Thyroid gland (tissue), 4 donors: ENCODE results near the gene CYTH1. TPM values are rescaled to one million over a fixed set of nuclear protein-coding genes. Genes with fewer than 3 reads are reported as not detected.

ENCODE experiments used
- DNase-seq, 2 donors: peaks; one replicate each; pipeline ENCODE4 v3.0.0-alpha.2; 2019
- H3K27ac ChIP-seq, 3 donors: fragments of 200-600 bp; sonication (generic); 1 replicate in 2 of 3; 2 replicates in 1 of 3; pipeline ENCODE4 v1.5.1; 2016 to 2019; ENCODE audit warnings: mild to moderate bottlenecking in 1 of 3, moderate library complexity in 1 of 3
- H3K27me3 ChIP-seq: fragments of 200-600 bp; sonication (generic); one replicate; pipeline ENCODE4 v1.5.1; 2019
- H3K36me3 ChIP-seq, 2 donors: fragments of 200-600 bp; sonication (generic); one replicate each; pipeline ENCODE4 v1.5.1; 2016 to 2019
- H3K4me1 ChIP-seq, 2 donors: fragments of 200-600 bp; sonication (generic); one replicate each; pipeline ENCODE4 v1.5.1; 2017 to 2019
- H3K4me3 ChIP-seq, 3 donors: fragments of 200-600 bp; sonication (generic); replicated peaks in 1 of 3; 1 replicate in 2 of 3; 2 replicates in 1 of 3; pipeline ENCODE4 v1.5.1; 2016; ENCODE audit warnings: mild to moderate bottlenecking in 1 of 3
- H3K9me3 ChIP-seq: fragments of 200-600 bp; sonication (generic); one replicate; pipeline ENCODE4 v1.5.1; 2017
- POLR2A ChIP-seq, 2 donors: fragments of 450-650 bp; IDR thresholded peaks; one replicate each; pipeline ENCODE4 v1.6.1; 2017; ENCODE audit warnings: antibody characterized with exemption in 2 of 2, mild to moderate bottlenecking in 2 of 2, moderate library complexity in 1 of 2
- WGBS, 2 donors: methylation state at CpG; one replicate each; pipeline ENCODE4 v1.1.5; 2017; 5-methylcytosine and 5-hydroxymethylcytosine counted together
- intact Hi-C: fragments of 100-400 bp; cut with DNase I; formaldehyde crosslinking; loops from one replicate; pipeline ENCODE4 v1.15.1; 2023
- total RNA-seq, 4 donors: library from RNA; depleted of rRNA; stranded (reverse); fragments of >200 nt; gene quantifications; one replicate each; pipeline ENCODE4 v1.2.3, GENCODE V29; 2016
- TF ChIP-seq, protein P1 (sequence below), 6 experiments: fragments of 200-600 bp in 3 of 6; fragments of 450-650 bp in 3 of 6; sonication (generic) in 3 of 6; IDR thresholded peaks; one replicate each; pipeline ENCODE4 v1.5.1; 2016 to 2019; ENCODE audit warnings: antibody characterized with exemption in 6 of 6, mild to moderate bottlenecking in 2 of 6, inconsistent platforms in 1 of 6, moderate library complexity in 1 of 6

CYTH1 gene
- total RNA-seq, 4 donors from 2014 or later = 69.0 to 94.5 (median 75.7) TPM

- 76 to 77% methylated on average over 8 of the region's 8 CpGs for WGBS, 2 donors
Observed at GRCh38 chr17:78764871-78765270, 17.2 kb downstream of the CYTH1 start.

DNA sequence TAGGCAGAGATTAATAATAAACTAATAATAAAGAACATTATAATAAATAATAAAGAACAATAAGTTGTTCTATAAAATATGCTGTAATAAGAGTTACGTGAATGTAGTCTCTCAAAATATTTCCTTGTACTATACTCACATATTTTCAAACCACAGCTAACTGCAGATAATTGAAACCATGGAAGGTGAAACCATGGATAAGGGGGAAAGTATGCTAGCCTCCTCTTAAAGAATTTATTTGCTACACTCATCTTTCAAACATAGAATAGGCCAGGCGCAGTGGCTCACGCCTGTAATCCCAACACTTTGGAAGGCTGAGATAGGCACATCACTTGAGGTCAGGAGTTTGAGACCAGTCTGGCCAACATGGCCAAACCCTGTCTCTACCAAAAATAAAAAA lies 18.5 kb downstream of the CYTH1 start:
- intact Hi-C loops = no loop called here
- no peaks in the 10 kb centered on the region for H3K9me3 ChIP-seq
- H3K36me3 ChIP-seq = no peaks in the 10 kb centered on the region
- H3K4me1 ChIP-seq = peaks cover 26 to 60% of the 10 kb centered on the region in 2 donors
- no peaks in the 10 kb centered on the region for H3K27me3 ChIP-seq
- WGBS, 2 donors = 95 to 97% methylated on average over 3 of the region's 3 CpGs
- H3K4me3 ChIP-seq = no peak overlapping the region
- no peak for DNase-seq
- no peak overlapping the region for H3K27ac ChIP-seq
- TF ChIP-seq, protein P1, sequence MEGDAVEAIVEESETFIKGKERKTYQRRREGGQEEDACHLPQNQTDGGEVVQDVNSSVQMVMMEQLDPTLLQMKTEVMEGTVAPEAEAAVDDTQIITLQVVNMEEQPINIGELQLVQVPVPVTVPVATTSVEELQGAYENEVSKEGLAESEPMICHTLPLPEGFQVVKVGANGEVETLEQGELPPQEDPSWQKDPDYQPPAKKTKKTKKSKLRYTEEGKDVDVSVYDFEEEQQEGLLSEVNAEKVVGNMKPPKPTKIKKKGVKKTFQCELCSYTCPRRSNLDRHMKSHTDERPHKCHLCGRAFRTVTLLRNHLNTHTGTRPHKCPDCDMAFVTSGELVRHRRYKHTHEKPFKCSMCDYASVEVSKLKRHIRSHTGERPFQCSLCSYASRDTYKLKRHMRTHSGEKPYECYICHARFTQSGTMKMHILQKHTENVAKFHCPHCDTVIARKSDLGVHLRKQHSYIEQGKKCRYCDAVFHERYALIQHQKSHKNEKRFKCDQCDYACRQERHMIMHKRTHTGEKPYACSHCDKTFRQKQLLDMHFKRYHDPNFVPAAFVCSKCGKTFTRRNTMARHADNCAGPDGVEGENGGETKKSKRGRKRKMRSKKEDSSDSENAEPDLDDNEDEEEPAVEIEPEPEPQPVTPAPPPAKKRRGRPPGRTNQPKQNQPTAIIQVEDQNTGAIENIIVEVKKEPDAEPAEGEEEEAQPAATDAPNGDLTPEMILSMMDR (IDR thresholded peaks at IDR 0.05) = no peak
- no peak for TF ChIP-seq POLR2A (IDR thresholded peaks at IDR 0.05)

More at GRCh38 chr17:78764871-78765270, 17.2 kb downstream of the CYTH1 start:
- Histone ChIP-seq H3K9me3 (no peaks in the 10 kb centered on the region), H3K36me3 (no peaks in the 10 kb centered on the region), H3K27me3 (no peaks in the 10 kb centered on the region), H3K4me3 (no peak overlapping the region), H3K4me1 (peaks cover 21 to 59% of the 10 kb centered on the region in 2 donors), H3K27ac (peak overlapping the region in 2 of 3 donors; percentile 10 to 31)
- TF ChIP-seq POLR2A (IDR thresholded peaks at IDR 0.05) = no peak
- TF ChIP-seq, protein P1 (IDR thresholded peaks at IDR 0.05) = no peak
- no peak for DNase-seq
- intact Hi-C loops = no loop called here

- no peak overlapping the region for H3K27ac ChIP-seq
- H3K4me3 ChIP-seq = no peak overlapping the region
- H3K27me3 ChIP-seq = no peaks in the 10 kb centered on the region
- no peak for DNase-seq
- TF ChIP-seq, protein P1 (IDR thresholded peaks at IDR 0.05) = no peak
- no peak for TF ChIP-seq POLR2A (IDR thresholded peaks at IDR 0.05)
- no peaks in the 10 kb centered on the region for H3K36me3 ChIP-seq
- intact Hi-C loops = no loop called here
- WGBS, 2 donors = 66 to 69% methylated on average over 5 of the region's 5 CpGs
- peaks cover 36 to 67% of the 10 kb centered on the region in 2 donors for H3K4me1 ChIP-seq
- no peaks in the 10 kb centered on the region for H3K9me3 ChIP-seq
Observed at GRCh38 chr17:78761789-78762406, 20.2 kb downstream of the CYTH1 start.

DNA sequence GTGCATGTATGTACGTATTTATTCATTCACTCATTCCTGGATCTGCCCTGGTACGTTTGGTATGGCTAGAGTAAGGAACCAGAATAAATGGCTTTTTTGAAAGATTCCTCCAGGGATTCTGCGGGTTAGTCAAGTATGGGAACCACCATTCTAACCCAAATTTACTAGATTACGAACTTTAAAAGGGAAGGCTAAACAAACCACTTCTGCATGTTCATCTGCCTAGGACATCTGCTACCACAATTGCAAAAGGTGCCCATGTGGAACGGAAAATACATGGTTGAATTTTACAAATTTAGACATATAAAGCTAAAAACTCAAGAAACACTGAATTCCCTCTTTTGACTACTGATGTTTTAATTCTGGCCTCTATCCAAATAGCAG lies 22.1 kb downstream of the CYTH1 start:
- Histone ChIP-seq H3K9me3 (no peaks in the 10 kb centered on the region), H3K36me3 (no peaks in the 10 kb centered on the region), H3K4me1 (peaks cover 25 to 51% of the 10 kb centered on the region in 2 donors), H3K27ac (no peak overlapping the region), H3K27me3 (no peaks in the 10 kb centered on the region), H3K4me3 (no peak overlapping the region)
- DNase-seq = no peak
- intact Hi-C loops = no loop called here
- TF ChIP-seq, protein P1 (IDR thresholded peaks at IDR 0.05) = no peak
- TF ChIP-seq POLR2A (IDR thresholded peaks at IDR 0.05) = no peak
- WGBS, 2 donors = 93 to 95% methylated on average over 5 of the region's 5 CpGs

DNA sequence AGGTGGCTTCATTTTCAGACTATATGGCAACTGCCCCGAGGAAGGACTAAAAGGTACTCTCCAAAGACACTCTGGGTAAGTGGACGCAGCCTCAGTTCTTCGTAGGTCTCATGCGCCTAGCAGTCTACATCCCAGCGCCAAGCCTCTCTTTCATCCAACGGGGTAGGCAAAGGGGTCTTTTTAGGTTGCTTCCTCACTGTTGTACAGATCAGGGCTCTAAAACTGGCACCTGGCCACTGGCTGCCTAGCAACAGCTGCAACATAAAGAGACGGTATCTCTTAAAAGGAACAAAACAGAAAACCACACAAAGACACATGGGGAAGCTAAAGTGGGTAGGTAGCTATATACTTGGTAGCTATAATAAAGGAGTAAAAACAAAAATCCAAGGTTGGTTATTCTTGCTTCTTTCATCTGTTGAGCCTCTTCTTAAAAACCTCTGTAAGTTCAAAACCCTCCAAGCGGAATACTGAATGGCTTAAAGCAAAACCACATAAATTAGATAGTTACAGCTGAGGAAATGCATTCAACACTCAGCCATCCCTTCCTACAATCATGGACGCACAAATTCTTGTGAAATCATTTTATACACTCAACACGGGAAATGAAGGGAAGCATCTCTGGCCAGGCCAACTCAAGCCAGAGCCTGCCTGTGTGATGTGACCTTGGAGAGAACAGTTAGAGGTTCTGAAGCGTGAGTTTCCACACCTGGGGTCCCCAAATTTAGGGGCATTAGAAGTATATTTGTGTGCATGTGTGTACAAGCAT lies 22.7 kb downstream of the CYTH1 start:
- H3K36me3 ChIP-seq = no peaks in the 10 kb centered on the region
- peak in 1 of 2 donors; percentile 53 for DNase-seq
- no peak overlapping the region for H3K4me3 ChIP-seq
- no peaks in the 10 kb centered on the region for H3K27me3 ChIP-seq
- no peak for TF ChIP-seq POLR2A (IDR thresholded peaks at IDR 0.05)
- TF ChIP-seq, protein P1 (IDR thresholded peaks at IDR 0.05) = no peak
- H3K4me1 ChIP-seq = peaks cover 20 to 45% of the 10 kb centered on the region in 2 donors
- no peaks in the 10 kb centered on the region for H3K9me3 ChIP-seq
- 72 to 76% methylated on average over 11 of the region's 11 CpGs for WGBS, 2 donors
- intact Hi-C loops = no loop called here
- H3K27ac ChIP-seq = no peak overlapping the region
